Measurements from ENCODE around the gene NEURL3. TPM values are rescaled to one million over a fixed set of nuclear protein-coding genes. Genes with fewer than 3 reads are reported as not detected.

NEURL3 gene
- polyA plus RNA-seq, 3 donors = not detected

DNA sequence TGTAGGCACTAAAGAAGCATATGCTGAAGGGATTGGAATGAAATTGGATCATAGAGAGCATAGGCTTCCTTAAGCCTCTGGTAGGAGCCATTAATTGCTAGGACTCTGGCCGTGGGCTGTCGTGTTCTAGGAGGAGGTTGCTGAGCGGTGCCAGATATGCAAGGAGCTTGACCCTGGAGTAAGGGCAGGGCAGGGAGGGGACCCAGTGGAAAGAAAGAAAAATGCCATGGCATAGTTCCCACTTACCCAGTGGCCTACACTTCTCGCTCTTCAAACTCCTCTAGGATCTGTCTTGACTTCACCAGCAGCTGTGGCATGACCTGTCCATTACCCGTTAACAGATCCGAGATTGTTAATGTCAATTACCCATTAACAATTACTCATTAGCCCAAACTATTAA is 53.1 kb downstream of the NEURL3 start:
- no peak overlapping the region for H3K27ac Mint-ChIP-seq
- peaks cover 0 to 4% (median 4%) of the 10 kb centered on the region in 3 donors for H3K27me3 Mint-ChIP-seq (ENCODE audit: low read depth in 3 of 3)
- Histone ChIP-seq H3K9me3 (replicated peaks in 1 of 2; ENCODE audit: control insufficient read depth in 1 of 2, insufficient read depth in 1 of 2, low read length in 2 of 2) (no peaks in the 10 kb centered on the region), H4K20me1 (ENCODE audit: insufficient read depth, low read length) (no peaks in the 10 kb centered on the region), H3K9ac (ENCODE audit: insufficient read depth, low read length, poor library complexity, severe bottlenecking) (no peak overlapping the region), H3K79me2 (ENCODE audit: insufficient read depth, low read length) (no peaks in the 10 kb centered on the region), H3K27me3 (ENCODE audit: control insufficient read depth in 2 of 2, insufficient read depth in 2 of 2, low read length in 2 of 2) (no peaks in the 10 kb centered on the region), H3K4me3 (replicated peaks in 1 of 3; ENCODE audit: low read depth in 2 of 3, low read length in 3 of 3) (no peak overlapping the region), H3K4me1 (ENCODE audit: control insufficient read depth in 1 of 2, insufficient read depth in 2 of 2, low read length in 2 of 2) (no peaks in the 10 kb centered on the region), H3K4me2 (replicated peaks; ENCODE audit: extremely low read depth, low read length, poor library complexity, severe bottlenecking) (no peak overlapping the region), H3K27ac (ENCODE audit: low read depth in 1 of 2, low read length in 2 of 2) (no peak overlapping the region), H2AFZ (ENCODE audit: insufficient read depth, low read depth, low read length, poor library complexity, severe bottlenecking) (no peak overlapping the region), H3K36me3 (replicated peaks in 1 of 2; ENCODE audit: control insufficient read depth in 1 of 2, insufficient read depth in 2 of 2, low read length in 2 of 2) (no peaks in the 10 kb centered on the region)
- H3K9me3 Mint-ChIP-seq = peaks cover 0 to 3% (median 0%) of the 10 kb centered on the region in 7 donors
- WGBS (ENCODE audit: insufficient coverage) = 100% methylated on average over 4 of the region's 6 CpGs
- intact Hi-C loops (cut with micrococcal nuclease) = no loop called here
- H3K4me3 Mint-ChIP-seq = no peak overlapping the region
- DNase-seq = no peak
- H3K4me1 Mint-ChIP-seq = no peaks in the 10 kb centered on the region
- H3K36me3 Mint-ChIP-seq = no peaks in the 10 kb centered on the region
- no peak for TF ChIP-seq CTCF (IDR thresholded peaks at IDR 0.05)

DNA sequence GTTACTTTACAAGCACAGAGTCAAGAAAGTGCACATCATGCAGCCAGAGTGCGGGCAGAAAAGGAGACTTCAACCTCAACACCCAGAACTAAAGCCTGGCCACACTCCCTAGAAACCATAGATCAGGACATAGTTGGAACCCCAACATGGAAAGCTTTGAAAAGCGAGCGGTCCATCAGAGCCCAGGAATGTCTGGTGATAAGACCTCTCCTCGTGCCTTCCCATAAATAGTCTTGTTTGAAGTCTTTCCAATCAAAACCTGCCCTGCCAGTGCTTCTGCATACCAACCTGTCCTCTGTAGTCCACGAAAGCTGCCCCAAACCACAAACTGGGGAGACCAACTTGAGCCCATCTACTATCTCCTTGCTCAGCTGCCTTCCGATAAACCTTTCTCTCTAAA is 55.5 kb downstream of the NEURL3 start:
- no peak overlapping the region for H3K4me2 ChIP-seq (replicated peaks; ENCODE audit: extremely low read depth, low read length, poor library complexity, severe bottlenecking)
- H3K27me3 Mint-ChIP-seq (ENCODE audit: low read depth in 3 of 3) = peaks cover 2 to 4% (median 3%) of the 10 kb centered on the region in 3 donors
- no peak for DNase-seq
- intact Hi-C loops (cut with micrococcal nuclease) = no loop called here
- no peak overlapping the region for H3K27ac Mint-ChIP-seq
- no peak overlapping the region for H3K4me3 ChIP-seq (replicated peaks in 1 of 3; ENCODE audit: low read depth in 2 of 3, low read length in 3 of 3)
- H3K4me3 Mint-ChIP-seq = no peak overlapping the region
- no peaks in the 10 kb centered on the region for H3K9me3 ChIP-seq (replicated peaks in 1 of 2; ENCODE audit: control insufficient read depth in 1 of 2, insufficient read depth in 1 of 2, low read length in 2 of 2)
- no peaks in the 10 kb centered on the region for H3K4me1 ChIP-seq (ENCODE audit: control insufficient read depth in 1 of 2, insufficient read depth in 2 of 2, low read length in 2 of 2)
- H2AFZ ChIP-seq (ENCODE audit: insufficient read depth, low read depth, low read length, poor library complexity, severe bottlenecking) = no peak overlapping the region
- no peaks in the 10 kb centered on the region for H3K27me3 ChIP-seq (ENCODE audit: control insufficient read depth in 2 of 2, insufficient read depth in 2 of 2, low read length in 2 of 2)
- H3K9me3 Mint-ChIP-seq = peaks cover 0 to 5% (median 3%) of the 10 kb centered on the region in 7 donors
- no peaks in the 10 kb centered on the region for H3K79me2 ChIP-seq (ENCODE audit: insufficient read depth, low read length)
- TF ChIP-seq CTCF (IDR thresholded peaks at IDR 0.05) = no peak
- H3K36me3 ChIP-seq (replicated peaks in 1 of 2; ENCODE audit: control insufficient read depth in 1 of 2, insufficient read depth in 2 of 2, low read length in 2 of 2) = no peaks in the 10 kb centered on the region
- H3K36me3 Mint-ChIP-seq = no peaks in the 10 kb centered on the region
- WGBS (ENCODE audit: insufficient coverage) = 94% methylated on average over 4 of the region's 6 CpGs
- no peak overlapping the region for H3K27ac ChIP-seq (ENCODE audit: low read depth in 1 of 2, low read length in 2 of 2)
- H4K20me1 ChIP-seq (ENCODE audit: insufficient read depth, low read length) = no peaks in the 10 kb centered on the region
- H3K9ac ChIP-seq (ENCODE audit: insufficient read depth, low read length, poor library complexity, severe bottlenecking) = no peak overlapping the region
- no peaks in the 10 kb centered on the region for H3K4me1 Mint-ChIP-seq

All from CD14-positive monocyte (primary cell).